CD4-positive, alpha-beta T cell treated with Interferon alpha-2 for 1 hour (primary cell): ENCODE measurements around the gene SYT8.

ENCODE experiments used
- DNase-seq, 2 donors: peaks; one replicate each; pipeline ENCODE4 v3.0.0-alpha.2; 2020 to 2022

SYT8 gene

DNA sequence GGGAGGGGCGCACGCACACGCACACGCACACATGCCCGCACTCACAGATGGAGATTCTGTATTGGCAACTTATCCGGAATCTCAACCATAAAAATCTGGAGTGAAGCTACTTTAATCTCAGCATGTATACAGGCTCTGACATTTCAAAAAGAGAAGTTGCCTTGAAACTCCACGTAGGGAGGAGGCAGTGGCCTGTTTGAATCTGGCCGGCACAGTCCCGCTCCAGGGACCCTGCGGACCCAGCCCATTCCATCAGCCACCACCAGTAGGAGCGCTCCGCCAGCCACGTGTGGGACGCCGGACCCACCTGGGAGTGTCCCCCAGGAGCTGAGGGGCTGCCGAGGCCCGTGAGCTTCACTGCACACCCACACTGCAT, 1.9 kb upstream of the SYT8 start:
- no peak for DNase-seq

DNA sequence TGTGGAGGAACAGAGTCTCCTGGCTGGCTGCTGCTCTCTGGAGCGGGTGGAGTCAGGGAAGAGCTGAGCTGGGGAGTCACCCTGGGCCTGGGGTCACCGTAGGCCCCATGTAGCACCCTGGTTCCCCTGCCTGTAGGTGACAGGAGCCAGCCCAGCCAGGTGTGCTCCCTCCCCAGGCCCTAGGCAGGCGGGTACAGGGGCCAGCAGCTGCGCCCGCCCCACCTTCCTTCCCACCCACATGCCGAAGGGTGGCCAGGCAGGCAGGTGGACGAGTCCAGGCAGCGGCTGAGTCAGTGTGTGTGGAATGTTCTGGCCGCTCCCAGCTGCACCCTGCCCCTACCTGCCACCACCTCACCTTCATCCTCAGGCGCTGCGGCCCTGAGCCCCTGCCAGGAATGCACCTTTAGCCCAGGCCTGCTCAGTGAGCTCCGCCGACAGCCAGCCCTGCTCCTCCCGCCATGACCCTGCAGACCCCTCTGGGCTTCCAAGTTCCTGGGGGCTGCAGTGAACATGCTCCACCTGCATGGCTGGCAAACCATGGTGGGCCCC, 654 bp upstream of the SYT8 start:
- DNase-seq = no peak

- DNase-seq = no peak
Measured at GRCh38 chr11:1835671-1836010, 851 bp downstream of the SYT8 start.

GRCh38 chr11:1836011-1836945, 1.5 kb downstream of the SYT8 start:
- no peak for DNase-seq

DNA sequence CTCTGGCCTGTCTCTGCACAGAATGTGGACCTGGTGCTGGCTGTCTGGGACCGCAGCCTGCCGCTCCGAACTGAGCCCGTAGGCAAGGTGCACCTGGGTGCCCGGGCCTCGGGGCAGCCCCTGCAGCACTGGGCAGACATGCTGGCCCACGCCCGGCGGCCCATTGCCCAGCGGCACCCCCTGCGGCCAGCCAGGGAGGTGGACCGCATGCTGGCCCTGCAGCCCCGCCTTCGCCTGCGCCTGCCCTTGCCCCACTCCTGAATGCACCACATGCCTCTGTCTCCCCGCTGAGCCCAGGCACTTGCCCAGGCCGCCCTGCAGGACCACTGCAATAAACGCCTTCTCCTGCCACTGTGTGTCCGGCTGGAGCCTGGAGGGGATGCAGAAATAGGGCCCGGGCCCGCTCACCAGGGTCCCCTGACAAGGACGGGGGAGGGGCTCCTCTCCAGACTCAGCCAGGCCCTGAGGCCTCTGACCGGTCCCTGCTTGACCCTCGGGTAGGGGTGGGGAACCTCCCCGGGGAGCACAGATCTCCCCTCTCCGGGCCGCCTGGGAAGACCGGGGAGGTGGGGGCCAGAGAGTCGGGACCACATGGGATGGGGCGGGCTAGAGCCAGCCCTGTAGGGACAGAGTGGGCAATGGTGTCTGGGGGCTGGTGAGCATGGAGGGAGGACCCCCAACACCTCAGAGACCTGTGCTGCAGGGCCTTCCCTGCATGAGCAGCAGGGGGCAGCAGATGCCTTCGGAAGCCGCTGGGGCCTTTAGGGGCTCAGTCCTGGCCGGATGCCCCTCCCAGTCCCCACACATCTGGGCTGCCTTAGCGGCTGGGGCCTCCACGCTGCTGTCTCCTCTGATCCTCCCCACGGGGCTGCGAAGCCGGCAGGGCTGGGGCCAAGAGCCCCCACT, 2.6 kb downstream of the SYT8 start:
- peak; percentile 85 for DNase-seq

GRCh38 chr11:1838077-1838425, 3.3 kb downstream of the SYT8 start:
- DNase-seq = no peak

GRCh38 chr11:1838426-1839144, 3.8 kb downstream of the SYT8 start, which contains the start of gene TNNI2:
Gene TNNI2 (plus strand): TSS chr11:1838981. CDS start chr11:1839697, 716 bp downstream.
- DNase-seq = no peak

DNA sequence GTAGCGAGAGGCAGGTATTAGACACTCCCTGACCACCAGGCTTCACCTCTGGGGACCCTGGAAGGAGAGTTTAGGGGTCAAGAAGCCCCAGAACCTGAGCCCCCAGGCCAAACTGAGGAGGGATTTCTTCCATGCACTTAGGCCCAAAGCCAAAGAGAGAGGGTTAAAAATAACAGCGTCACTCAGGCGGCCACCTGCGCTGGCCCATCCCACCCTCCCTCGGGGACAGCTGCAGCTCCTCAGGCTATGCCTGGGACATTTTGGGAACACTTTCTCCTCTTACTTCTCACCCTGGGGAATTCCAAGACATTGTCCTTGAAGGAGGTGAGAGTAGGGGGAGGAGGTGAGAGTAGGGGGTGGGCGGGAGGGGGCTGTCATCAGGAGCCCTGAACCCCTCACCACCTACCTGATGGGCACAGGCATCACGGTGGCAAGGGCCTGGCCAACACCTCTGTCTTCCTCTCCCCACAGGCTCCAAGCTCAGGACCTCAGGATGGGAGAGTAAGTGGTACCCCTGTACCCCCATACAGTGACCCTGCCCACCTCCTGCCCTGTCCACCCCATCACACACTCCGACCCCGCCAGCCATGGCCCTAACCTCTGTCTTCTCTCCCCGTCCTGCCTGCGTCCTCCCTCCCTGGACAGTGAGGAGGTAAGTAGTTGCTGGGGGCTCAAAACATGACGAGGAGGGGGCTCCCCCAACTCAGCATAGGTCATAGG, 4.6 kb downstream of the SYT8 start:
- DNase-seq = no peak

DNA sequence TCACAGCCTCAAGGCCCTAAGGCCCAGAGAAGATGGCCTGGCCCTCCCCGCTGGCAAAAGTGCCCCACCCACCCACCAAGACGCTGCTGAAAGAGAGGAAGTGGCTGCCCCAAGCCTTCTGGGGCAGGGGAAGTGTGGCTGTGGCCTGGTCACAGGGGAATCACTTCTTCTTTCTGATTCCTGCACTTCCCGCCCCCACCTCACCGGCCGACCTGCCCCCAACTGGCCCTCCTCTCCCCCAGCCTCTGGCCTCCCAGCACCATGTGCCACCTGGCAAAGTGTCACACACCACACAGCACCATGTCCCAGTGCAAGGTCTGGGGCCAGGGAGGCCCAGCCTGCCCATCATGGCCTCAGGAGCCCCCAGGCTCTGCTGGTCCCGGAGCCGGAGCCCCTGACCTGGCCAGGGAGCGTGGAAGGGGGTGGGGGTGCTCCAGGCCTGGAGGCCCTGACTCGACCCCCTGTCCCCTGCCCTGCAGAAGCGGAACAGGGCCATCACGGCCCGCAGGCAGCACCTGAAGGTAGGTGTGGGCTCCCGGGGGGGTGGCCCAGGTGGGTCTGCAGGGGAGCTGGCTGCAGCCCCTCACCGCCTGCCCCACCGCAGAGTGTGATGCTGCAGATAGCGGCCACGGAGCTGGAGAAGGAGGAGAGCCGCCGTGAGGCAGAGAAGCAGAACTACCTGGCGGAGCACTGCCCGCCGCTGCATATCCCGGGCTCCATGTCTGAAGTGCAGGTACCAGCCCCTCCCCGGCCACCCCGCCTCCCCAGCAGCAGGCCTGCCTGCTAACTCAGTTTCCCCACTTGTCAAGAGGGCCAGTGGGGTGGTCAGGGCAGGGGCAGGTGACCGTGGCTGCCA, 5.4 kb downstream of the SYT8 start:
- DNase-seq = peak in 1 of 2 donors; percentile 76

DNA sequence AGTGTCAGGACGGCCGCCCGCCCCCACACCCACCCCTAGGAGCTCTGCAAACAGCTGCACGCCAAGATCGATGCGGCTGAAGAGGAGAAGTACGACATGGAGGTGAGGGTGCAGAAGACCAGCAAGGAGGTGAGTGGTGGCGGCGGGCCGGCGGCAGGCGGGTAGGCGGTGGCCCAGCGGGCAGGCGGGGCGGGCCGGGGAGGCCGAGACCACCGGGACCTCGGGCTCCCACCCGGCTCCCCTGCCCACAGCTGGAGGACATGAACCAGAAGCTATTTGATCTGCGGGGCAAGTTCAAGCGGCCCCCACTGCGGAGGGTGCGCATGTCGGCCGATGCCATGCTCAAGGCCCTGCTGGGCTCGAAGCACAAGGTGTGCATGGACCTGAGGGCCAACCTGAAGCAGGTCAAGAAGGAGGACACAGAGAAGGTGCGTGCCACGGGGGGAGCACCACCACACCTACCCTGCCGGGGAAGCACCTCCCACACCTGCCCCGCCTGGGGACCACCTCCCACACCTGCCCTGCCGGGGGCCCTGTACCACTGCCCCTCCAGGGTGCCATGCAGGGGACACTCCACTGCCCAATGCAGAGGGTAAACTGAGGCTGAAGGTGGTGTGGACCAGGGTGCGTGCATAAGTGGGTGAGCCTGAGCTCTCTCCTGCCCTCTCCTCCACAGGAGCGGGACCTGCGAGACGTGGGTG, 6.1 kb downstream of the SYT8 start:
- DNase-seq = no peak

- no peak for DNase-seq
Measured at GRCh38 chr11:1841511-1842148, 6.8 kb downstream of the SYT8 start.

DNA sequence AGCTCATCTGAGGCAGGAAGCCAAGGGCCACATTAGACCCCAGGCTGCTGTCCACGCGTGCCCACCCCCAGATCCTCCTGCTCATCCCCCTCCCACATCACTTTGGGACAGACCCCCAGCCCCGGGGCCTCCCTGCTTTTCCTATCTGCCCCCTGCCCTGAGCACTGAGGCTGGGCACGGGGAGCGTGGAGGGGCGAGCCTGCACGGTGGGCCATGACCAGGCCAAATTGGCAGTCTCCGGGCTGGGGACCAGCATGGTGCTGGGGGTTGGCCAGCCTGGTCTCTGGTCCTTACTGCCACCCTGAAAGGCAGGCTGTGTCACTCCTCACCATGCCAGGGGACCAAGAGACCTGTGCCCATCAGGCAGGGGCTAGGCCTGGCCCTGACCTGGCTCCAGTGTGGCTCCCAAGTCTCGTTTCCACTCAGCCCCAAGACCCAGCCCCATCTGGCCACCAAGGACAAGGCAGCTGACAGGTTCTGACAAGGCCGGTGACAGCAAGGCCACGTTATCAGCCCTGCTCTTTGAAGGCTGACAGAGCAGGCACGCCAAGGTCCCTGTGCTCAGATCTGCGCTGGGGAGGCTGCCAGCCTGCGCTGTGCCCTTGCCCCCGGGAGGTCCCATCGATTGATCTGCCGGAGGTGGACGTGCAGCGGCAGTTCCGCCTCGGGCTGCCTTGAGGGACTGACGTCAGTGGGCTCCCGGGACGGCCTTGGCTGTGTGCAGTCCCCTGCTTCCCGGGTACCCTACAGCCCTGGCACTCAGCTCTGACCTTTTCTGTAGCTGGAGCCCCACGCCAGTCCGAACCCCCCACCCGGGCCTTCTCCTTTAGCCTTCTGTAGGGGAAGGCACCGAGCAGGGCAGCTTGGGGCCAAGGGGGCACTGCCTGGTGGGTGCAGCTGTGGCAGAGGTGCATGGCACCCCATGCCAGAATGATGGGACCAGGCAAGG, 7.6 kb downstream of the SYT8 start:
- DNase-seq = no peak

GRCh38 chr11:1843098-1843473, 8.3 kb downstream of the SYT8 start:
- DNase-seq = no peak

- DNase-seq = no peak
Measured at GRCh38 chr11:1843796-1844195, 9.0 kb downstream of the SYT8 start.

- peak; percentile 63 to 68 for DNase-seq
Measured at GRCh38 chr11:1844221-1845094, 9.7 kb downstream of the SYT8 start.

DNA sequence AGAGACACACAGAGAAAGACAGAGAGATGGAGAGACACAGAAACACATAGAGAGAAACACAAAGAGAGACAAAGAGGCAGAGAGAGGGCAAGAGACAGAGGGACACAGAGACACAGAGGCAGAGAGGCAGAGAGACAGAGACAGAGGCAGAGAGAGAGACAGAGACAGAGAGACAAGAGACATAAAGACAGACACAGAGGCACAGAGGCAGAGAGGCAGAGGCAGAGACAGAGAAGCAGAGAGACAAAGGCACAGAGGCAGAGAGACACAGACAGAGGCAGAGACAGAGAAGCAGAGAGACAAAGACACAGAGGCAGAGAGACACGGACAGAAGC, 10.3 kb downstream of the SYT8 start:
- DNase-seq = no peak

GRCh38 chr11:1845561-1846452, 11.0 kb downstream of the SYT8 start:
- peak in 1 of 2 donors; percentile 50 for DNase-seq
